Psoas muscle (tissue), 8 donors: ENCODE data around the gene CPN1. TPM values are rescaled to one million over a fixed set of nuclear protein-coding genes. Genes with fewer than 3 reads are reported as not detected.

Experiments
- ATAC-seq, 4 donors: fragments of 200-7000 bp; cut with Tn5 transposase; one replicate each; pipeline ENCODE4 v1.9.1; 2020; ENCODE audit warnings: moderate library complexity in 3 of 4, mild to moderate bottlenecking in 2 of 4
- DNase-seq, 2 donors: peaks; one replicate each; pipeline ENCODE4 v3.0.0-alpha.2; 2020
- H3K27ac ChIP-seq: fragments of 200-600 bp; one replicate; pipeline ENCODE4 v1.8.0; 2022
- H3K27me3 ChIP-seq, 3 donors: fragments of 200-600 bp in 1 of 3; one replicate each; pipeline versions ENCODE4 v1.6.1 to v1.8.0; 2013 to 2022; ENCODE audit warnings: low read length in 2 of 3, mild to moderate bottlenecking in 2 of 3, moderate library complexity in 1 of 3; ENCODE audit not compliant: insufficient read depth in 3 of 3
- H3K36me3 ChIP-seq, 2 donors: fragments of 200-600 bp in 1 of 2; one replicate each; pipeline versions ENCODE4 v1.6.1 to v1.8.0; 2013 to 2022; ENCODE audit warnings: low read depth in 1 of 2, mild to moderate bottlenecking in 1 of 2, moderate library complexity in 1 of 2; ENCODE audit not compliant: insufficient read depth in 1 of 2
- H3K4me1 ChIP-seq: fragments of 200-600 bp; one replicate; pipeline ENCODE4 v1.8.0; 2022
- H3K4me3 ChIP-seq: fragments of 200-600 bp; one replicate; pipeline ENCODE4 v1.8.0; 2022; ENCODE audit warnings: mild to moderate bottlenecking
- H3K9me3 ChIP-seq: fragments of 200-600 bp; one replicate; pipeline ENCODE4 v1.8.0; 2022
- WGBS, 3 donors: extraction: QIAGEN DNeasy Blood & Tissue Kit; methylation state at CpG; one replicate each; pipeline versions ENCODE4 v1.1.6 to v1.1.7; 2013; 5-methylcytosine and 5-hydroxymethylcytosine counted together
- intact Hi-C, 2 donors: fragments of 100-400 bp; cut with DNase I; formaldehyde crosslinking; loops; one replicate each; pipeline versions ENCODE4 v1.11.0 to v1.14.2; 2022
- polyA plus RNA-seq, 3 donors: library from polyadenylated mRNA; stranded (reverse); fragments of 200-250 nt; gene quantifications; one replicate each; pipeline ENCODE4 v1.2.3, GENCODE V29; 2013
- total RNA-seq, 4 donors: library from RNA; stranded (reverse); fragmentation: NEBNext Ultra II Directional in 2 of 4; extraction: Animal tissue kit (Norgen Biotek cat#: 25700) in 2 of 4; gene quantifications; one replicate each; pipeline versions ENCODE4 v1.2.1 to v1.2.4, GENCODE V29; 2021 to 2023
- TF ChIP-seq, protein P1 (sequence below): fragments of 200-600 bp; IDR thresholded peaks from one replicate; pipeline ENCODE4 v1.8.0; 2022; ENCODE audit warnings: antibody characterized with exemption
- donor health status: healthy with polysubstance abuse.
- donor health status: DM: no; HTN: no; CAD: no; lungs with moderate emphysema.
- donor health status: Bipolar disorder and iron deficiency.
- donor health status: healthy.
- donor health status: DM: yes; HTN: yes; CAD: no.
- donor health status: DM: no; HTN: no; CAD: no.
- donor health status: DM: no; HTN: no; CAD: no.
- donor health status: DM: yes; HTN: yes; CAD: no.

The CPN1 gene
- total and polyA plus RNA-seq, 7 donors = not detected

GRCh38 chr10:100036850-100037249 lies 44.8 kb downstream of the CPN1 start:
- TF ChIP-seq, protein P1, sequence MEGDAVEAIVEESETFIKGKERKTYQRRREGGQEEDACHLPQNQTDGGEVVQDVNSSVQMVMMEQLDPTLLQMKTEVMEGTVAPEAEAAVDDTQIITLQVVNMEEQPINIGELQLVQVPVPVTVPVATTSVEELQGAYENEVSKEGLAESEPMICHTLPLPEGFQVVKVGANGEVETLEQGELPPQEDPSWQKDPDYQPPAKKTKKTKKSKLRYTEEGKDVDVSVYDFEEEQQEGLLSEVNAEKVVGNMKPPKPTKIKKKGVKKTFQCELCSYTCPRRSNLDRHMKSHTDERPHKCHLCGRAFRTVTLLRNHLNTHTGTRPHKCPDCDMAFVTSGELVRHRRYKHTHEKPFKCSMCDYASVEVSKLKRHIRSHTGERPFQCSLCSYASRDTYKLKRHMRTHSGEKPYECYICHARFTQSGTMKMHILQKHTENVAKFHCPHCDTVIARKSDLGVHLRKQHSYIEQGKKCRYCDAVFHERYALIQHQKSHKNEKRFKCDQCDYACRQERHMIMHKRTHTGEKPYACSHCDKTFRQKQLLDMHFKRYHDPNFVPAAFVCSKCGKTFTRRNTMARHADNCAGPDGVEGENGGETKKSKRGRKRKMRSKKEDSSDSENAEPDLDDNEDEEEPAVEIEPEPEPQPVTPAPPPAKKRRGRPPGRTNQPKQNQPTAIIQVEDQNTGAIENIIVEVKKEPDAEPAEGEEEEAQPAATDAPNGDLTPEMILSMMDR = no peak
- H3K27me3 ChIP-seq = no peaks in the 10 kb centered on the region
- H3K27ac ChIP-seq = no peak overlapping the region
- no peaks in the 10 kb centered on the region for H3K9me3 ChIP-seq
- no peak for DNase-seq
- H3K4me3 ChIP-seq = no peak overlapping the region
- no peak for ATAC-seq
- WGBS, 3 donors = 88 to 91% (median 90%) methylated on average over 7 of the region's 7 CpGs
- H3K4me1 ChIP-seq = no peaks in the 10 kb centered on the region
- H3K36me3 ChIP-seq = no peaks in the 10 kb centered on the region
- intact Hi-C loops = no loop called here

- intact Hi-C loops = no loop called here
- ATAC-seq (no peak), DNase-seq (no peak)
- no peaks in the 10 kb centered on the region for H3K36me3 ChIP-seq
- TF ChIP-seq, protein P1 = no peak
- no peak overlapping the region for H3K4me3 ChIP-seq
- H3K27me3 ChIP-seq = no peaks in the 10 kb centered on the region
- no peaks in the 10 kb centered on the region for H3K9me3 ChIP-seq
- H3K4me1 ChIP-seq = no peaks in the 10 kb centered on the region
- WGBS, 3 donors = 84 to 94% (median 86%) methylated on average over 1 of the region's 1 CpG
- H3K27ac ChIP-seq = no peak overlapping the region
Measured at GRCh38 chr10:100033766-100034418, 47.8 kb downstream of the CPN1 start.

DNA sequence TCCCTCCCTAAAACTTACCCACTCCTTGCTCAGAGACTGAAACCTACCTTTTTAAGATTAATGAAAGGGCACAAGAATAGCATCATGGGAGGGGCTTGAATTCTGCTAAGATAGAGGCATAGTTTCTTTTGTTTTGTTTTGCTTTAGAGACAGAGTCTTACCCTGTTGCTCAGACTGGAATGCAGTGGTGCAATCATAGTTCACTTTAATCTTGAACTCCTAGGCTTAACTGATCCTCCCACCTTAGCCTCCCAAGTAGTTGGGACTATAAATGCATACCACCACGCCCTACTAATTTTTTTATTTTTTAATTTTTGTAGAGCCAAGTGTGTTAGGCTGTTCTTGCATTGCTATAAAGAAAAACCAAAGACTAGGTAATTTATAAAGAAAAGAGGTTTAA lies 54.3 kb downstream of the CPN1 start:
- H3K9me3 ChIP-seq = peaks cover 7% of the 10 kb centered on the region
- H3K27ac ChIP-seq = no peak overlapping the region
- no peaks in the 10 kb centered on the region for H3K27me3 ChIP-seq
- 94 to 100% (median 96%) methylated on average over 1 of the region's 1 CpG for WGBS, 3 donors
- DNase-seq (no peak), ATAC-seq (no peak)
- TF ChIP-seq, protein P1 = no peak
- intact Hi-C loops = no loop called here
- H3K4me1 ChIP-seq = no peaks in the 10 kb centered on the region
- no peak overlapping the region for H3K4me3 ChIP-seq
- no peaks in the 10 kb centered on the region for H3K36me3 ChIP-seq

- peaks cover 0 to 2% (median 0%) of the 10 kb centered on the region in 3 donors for H3K27me3 ChIP-seq
- H3K4me3 ChIP-seq = no peak overlapping the region
- TF ChIP-seq, protein P1 = no peak
- no peak overlapping the region for H3K27ac ChIP-seq
- H3K4me1 ChIP-seq = no peaks in the 10 kb centered on the region
- H3K36me3 ChIP-seq = no peaks in the 10 kb centered on the region
- peak in 1 of 2 donors; percentile 66 for DNase-seq
- peaks cover 7% of the 10 kb centered on the region for H3K9me3 ChIP-seq
- intact Hi-C loops = no loop called here
- peak in 1 of 4 donors; percentile 40 for ATAC-seq
- 25 to 29% (median 29%) methylated on average over 5 of the region's 5 CpGs for WGBS, 3 donors
Measured at GRCh38 chr10:100025576-100025975, 56.1 kb downstream of the CPN1 start.

DNA sequence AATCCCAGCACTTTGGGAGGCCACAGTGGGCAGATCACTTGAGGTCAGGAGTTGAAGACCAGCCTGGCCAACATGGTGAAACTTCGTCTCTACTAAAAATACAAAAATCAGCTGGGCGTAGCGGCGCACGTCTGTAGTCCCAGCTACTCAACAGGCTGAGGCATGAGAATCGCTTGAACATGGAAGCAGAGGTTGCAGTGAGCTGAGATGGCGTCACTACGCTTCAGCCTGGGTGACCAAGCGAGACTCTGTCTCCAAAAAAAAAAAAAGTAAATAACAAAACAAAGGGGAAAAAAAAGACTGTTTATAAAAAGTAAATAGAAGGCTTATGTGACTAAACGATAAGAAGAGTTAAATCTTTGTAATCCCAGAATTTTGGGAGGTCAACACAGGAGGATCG lies 56.9 kb downstream of the CPN1 start:
- intact Hi-C loops = no loop called here
- Histone ChIP-seq H3K4me3 (no peak overlapping the region), H3K27me3 (peaks cover 0 to 2% (median 0%) of the 10 kb centered on the region in 3 donors), H3K36me3 (no peaks in the 10 kb centered on the region), H3K9me3 (peaks cover 7% of the 10 kb centered on the region), H3K4me1 (no peaks in the 10 kb centered on the region), H3K27ac (no peak overlapping the region)
- DNase-seq (no peak), ATAC-seq (no peak)
- TF ChIP-seq, protein P1 = no peak
- WGBS, 3 donors = 80 to 81% (median 80%) methylated on average over 11 of the region's 11 CpGs
